NCI-H82 treated with DMSO at 0.1 percent for 48 hours (cell line): ENCODE data around the gene DNAH2.
A peak's percentile ranks its signal among the peaks of the same experiment; 100 is the strongest.
"Not testable (repeated sequence)": the region's sequence is repeated elsewhere in the genome, so short reads cannot be mapped to it uniquely, and the experiment has no call there.

Experiments used
- DNase-seq: peaks from one replicate; lab custom pipeline; 2025; ENCODE audit not compliant: unreplicated experiment; lab: John Stamatoyannopoulos, UW

The DNAH2 gene

GRCh38 chr17:7864384-7864783 is 146.8 kb downstream of the DNAH2 start:
- DNase-seq: not testable (repeated sequence)

GRCh38 chr17:7864995-7865650 is 147.6 kb downstream of the DNAH2 start:
- DNase-seq: no peak

- no peak for DNase-seq
Observed at GRCh38 chr17:7867881-7868329, 150.4 kb downstream of the DNAH2 start.

GRCh38 chr17:7873051-7873450 is 155.5 kb downstream of the DNAH2 start:
- no peak for DNase-seq

GRCh38 chr17:7875804-7876370 is 158.3 kb downstream of the DNAH2 start:
- DNase-seq: no peak

GRCh38 chr17:7878234-7878633 is 160.7 kb downstream of the DNAH2 start:
- DNase-seq: no peak

GRCh38 chr17:7880076-7880868 is 162.7 kb downstream of the DNAH2 start:
- peak; percentile 70 for DNase-seq

- peak; percentile 88 for DNase-seq
Observed at GRCh38 chr17:7881276-7882054, 163.9 kb downstream of the DNAH2 start.

GRCh38 chr17:7882068-7882467 is 164.5 kb downstream of the DNAH2 start:
- DNase-seq: no peak

- DNase-seq: peak; percentile 49
Observed at GRCh38 chr17:7882629-7883028, 165.1 kb downstream of the DNAH2 start.
